ENCODE measurements around the gene PRMT9. TPM values are rescaled to one million over a fixed set of nuclear protein-coding genes. Genes with fewer than 3 reads are reported as not detected.

Gene PRMT9
- total and polyA plus RNA-seq, 10 of the 15 experiments (the other 5 are each of a cell fraction or from before 2014, with no cell fraction given): 4.1 to 11.8 (median 7.6) TPM

DNA sequence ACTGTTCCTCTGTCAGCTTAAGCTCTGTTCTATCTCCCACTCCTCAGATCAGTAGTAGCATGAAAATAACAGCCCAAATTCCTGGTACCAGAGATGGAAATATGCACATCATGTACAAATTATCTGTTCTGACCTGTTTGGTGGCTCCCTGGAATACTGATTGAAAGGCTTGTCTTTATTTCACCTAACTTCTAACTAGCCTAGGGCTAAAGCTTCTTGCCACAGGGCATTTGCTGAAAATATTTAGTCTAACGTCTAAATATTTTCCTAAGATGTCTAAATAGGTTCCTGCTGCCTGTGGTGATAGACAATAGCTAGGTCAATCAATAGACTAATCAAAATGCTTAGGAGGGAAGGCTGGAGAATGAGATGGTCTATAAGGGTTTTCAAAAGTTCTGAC, 12.9 kb upstream of the PRMT9 start (continued):
- TF ChIP-seq, protein P1, sequence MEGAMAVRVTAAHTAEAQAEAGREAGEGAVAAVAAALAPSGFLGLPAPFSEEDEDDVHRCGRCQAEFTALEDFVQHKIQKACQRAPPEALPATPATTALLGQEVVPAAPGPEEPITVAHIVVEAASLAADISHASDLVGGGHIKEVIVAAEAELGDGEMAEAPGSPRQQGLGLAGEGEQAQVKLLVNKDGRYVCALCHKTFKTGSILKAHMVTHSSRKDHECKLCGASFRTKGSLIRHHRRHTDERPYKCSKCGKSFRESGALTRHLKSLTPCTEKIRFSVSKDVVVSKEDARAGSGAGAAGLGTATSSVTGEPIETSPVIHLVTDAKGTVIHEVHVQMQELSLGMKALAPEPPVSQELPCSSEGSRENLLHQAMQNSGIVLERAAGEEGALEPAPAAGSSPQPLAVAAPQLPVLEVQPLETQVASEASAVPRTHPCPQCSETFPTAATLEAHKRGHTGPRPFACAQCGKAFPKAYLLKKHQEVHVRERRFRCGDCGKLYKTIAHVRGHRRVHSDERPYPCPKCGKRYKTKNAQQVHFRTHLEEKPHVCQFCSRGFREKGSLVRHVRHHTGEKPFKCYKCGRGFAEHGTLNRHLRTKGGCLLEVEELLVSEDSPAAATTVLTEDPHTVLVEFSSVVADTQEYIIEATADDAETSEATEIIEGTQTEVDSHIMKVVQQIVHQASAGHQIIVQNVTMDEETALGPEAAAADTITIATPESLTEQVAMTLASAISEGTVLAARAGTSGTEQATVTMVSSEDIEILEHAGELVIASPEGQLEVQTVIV (IDR thresholded peaks at IDR 0.05; ENCODE audit: borderline replicate concordance, partially characterized antibody): no peak
- TF ChIP-seq, protein P2, sequence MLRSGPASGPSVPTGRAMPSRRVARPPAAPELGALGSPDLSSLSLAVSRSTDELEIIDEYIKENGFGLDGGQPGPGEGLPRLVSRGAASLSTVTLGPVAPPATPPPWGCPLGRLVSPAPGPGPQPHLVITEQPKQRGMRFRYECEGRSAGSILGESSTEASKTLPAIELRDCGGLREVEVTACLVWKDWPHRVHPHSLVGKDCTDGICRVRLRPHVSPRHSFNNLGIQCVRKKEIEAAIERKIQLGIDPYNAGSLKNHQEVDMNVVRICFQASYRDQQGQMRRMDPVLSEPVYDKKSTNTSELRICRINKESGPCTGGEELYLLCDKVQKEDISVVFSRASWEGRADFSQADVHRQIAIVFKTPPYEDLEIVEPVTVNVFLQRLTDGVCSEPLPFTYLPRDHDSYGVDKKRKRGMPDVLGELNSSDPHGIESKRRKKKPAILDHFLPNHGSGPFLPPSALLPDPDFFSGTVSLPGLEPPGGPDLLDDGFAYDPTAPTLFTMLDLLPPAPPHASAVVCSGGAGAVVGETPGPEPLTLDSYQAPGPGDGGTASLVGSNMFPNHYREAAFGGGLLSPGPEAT (IDR thresholded peaks at IDR 0.05; ENCODE audit: low read depth): no peak
- no peak for TF ChIP-seq CEBPB (IDR thresholded peaks at IDR 0.05; ENCODE audit: borderline replicate concordance in 1 of 2, low read depth in 2 of 2, low read length in 2 of 2)
- TF ChIP-seq LARP7 (IDR thresholded peaks at IDR 0.05): no peak
- no peak for TF ChIP-seq RFX5 (IDR thresholded peaks at IDR 0.05; ENCODE audit: low read depth, low read length)
- TF ChIP-seq FOXM1 (IDR thresholded peaks at IDR 0.05; ENCODE audit: low read depth, low read length): no peak
- TF ChIP-seq PAX8 (IDR thresholded peaks at IDR 0.05): no peak
- no peak for TF ChIP-seq STAT3 (IDR thresholded peaks at IDR 0.05; ENCODE audit: low read depth, low read length)
- no peak for TF ChIP-seq IKZF1 (conservative IDR thresholded peaks at IDR 0.05)
- TF ChIP-seq, protein P3, sequence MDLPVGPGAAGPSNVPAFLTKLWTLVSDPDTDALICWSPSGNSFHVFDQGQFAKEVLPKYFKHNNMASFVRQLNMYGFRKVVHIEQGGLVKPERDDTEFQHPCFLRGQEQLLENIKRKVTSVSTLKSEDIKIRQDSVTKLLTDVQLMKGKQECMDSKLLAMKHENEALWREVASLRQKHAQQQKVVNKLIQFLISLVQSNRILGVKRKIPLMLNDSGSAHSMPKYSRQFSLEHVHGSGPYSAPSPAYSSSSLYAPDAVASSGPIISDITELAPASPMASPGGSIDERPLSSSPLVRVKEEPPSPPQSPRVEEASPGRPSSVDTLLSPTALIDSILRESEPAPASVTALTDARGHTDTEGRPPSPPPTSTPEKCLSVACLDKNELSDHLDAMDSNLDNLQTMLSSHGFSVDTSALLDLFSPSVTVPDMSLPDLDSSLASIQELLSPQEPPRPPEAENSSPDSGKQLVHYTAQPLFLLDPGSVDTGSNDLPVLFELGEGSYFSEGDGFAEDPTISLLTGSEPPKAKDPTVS (IDR thresholded peaks at IDR 0.05; ENCODE audit: low read depth, low read length): no peak
- TF ChIP-seq ZNF274 (IDR thresholded peaks at IDR 0.05; ENCODE audit: insufficient read depth, insufficient read length): no peak
- no peak for TF ChIP-seq TBL1XR1 (IDR thresholded peaks at IDR 0.05; ENCODE audit: low read depth, low read length)
- TF ChIP-seq, protein P4, sequence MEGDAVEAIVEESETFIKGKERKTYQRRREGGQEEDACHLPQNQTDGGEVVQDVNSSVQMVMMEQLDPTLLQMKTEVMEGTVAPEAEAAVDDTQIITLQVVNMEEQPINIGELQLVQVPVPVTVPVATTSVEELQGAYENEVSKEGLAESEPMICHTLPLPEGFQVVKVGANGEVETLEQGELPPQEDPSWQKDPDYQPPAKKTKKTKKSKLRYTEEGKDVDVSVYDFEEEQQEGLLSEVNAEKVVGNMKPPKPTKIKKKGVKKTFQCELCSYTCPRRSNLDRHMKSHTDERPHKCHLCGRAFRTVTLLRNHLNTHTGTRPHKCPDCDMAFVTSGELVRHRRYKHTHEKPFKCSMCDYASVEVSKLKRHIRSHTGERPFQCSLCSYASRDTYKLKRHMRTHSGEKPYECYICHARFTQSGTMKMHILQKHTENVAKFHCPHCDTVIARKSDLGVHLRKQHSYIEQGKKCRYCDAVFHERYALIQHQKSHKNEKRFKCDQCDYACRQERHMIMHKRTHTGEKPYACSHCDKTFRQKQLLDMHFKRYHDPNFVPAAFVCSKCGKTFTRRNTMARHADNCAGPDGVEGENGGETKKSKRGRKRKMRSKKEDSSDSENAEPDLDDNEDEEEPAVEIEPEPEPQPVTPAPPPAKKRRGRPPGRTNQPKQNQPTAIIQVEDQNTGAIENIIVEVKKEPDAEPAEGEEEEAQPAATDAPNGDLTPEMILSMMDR (IDR thresholded peaks at IDR 0.05 in 2 of 3, conservative IDR thresholded peaks at IDR 0.05 in 1 of 3; ENCODE audit: control insufficient read depth in 2 of 3, extremely low read depth in 1 of 3, insufficient read depth in 1 of 3, low read depth in 3 of 3, low read length in 3 of 3): no peak
- no peak for TF ChIP-seq NR2C2 (IDR thresholded peaks at IDR 0.05; ENCODE audit: borderline replicate concordance, control insufficient read depth, insufficient read length, low read depth)

Data from GM12878 (cell line).